Bronchus fibroblast of lung (primary cell): ENCODE results near the gene CCDC201. TPM values are rescaled to one million over a fixed set of nuclear protein-coding genes. Genes with fewer than 3 reads are reported as not detected.

Experiments
- total RNA-seq: library from RNA; depleted of rRNA; stranded (reverse); fragments of >200 nt; gene quantifications from 2 replicates; pipeline ENCODE4 v1.2.3, GENCODE V29; 2015

Gene CCDC201
- total RNA-seq, result not detected in 2 replicates

GRCh38 chr7:45873035-45873354 lies at the start of gene CCDC201:
Gene CCDC201 (minus strand): TSS chr7:45873082. CDS start chr7:45873007, 75 bp downstream.

GRCh38 chr7:45920502-45921380 lies 47.9 kb upstream of the CCDC201 start, which contains the start of gene IGFBP3:
Gene IGFBP3 (minus strand): TSS chr7:45921272. CDS start chr7:45921140, 132 bp downstream.

GRCh38 chr7:45888185-45888992 lies 15.5 kb upstream of the CCDC201 start, which contains the start of gene IGFBP1:
Gene IGFBP1 (plus strand): TSS chr7:45888488. CDS start chr7:45888653, 165 bp downstream.

Other genes starting within 250 kb of the CCDC201 start
- not detected in 2 replicates for gene IGFBP1, start 15.4 kb upstream of the CCDC201 start, total RNA-seq
- gene IGFBP3, start 48.2 kb upstream of the CCDC201 start, total RNA-seq, result 1.6 and 2.4 TPM in 2 replicates